SK-N-SH treated with all-trans-retinoic acid at 6 μM for 48 hours (cell line): ENCODE results near the gene RNASEH1.

Experiments
- CSDC2 ChIP-seq: fragments of 250-450 bp; sonication (Bioruptor Pico); IDR thresholded peaks from 2 replicates; pipeline ENCODE4 v1.5.0; 2020; ENCODE audit warnings: mild to moderate bottlenecking, moderate library complexity
- ESRRG ChIP-seq: fragments of 250-450 bp; sonication (Bioruptor Pico); IDR thresholded peaks from 2 replicates; pipeline ENCODE4 v1.6.1; 2021; ENCODE audit warnings: mild to moderate bottlenecking
- GLIS3 ChIP-seq: fragments of 250-450 bp; sonication (Bioruptor Pico); IDR thresholded peaks from 2 replicates; pipeline ENCODE4 v1.5.0; 2020; ENCODE audit warnings: mild to moderate bottlenecking, moderate library complexity
- RARB ChIP-seq: fragments of 250-450 bp; sonication (Bioruptor Pico); IDR thresholded peaks from 2 replicates; pipeline ENCODE4 v1.8.0; 2021; ENCODE audit warnings: mild to moderate bottlenecking, moderate library complexity
- ZFP30 ChIP-seq: fragments of 450-650 bp; formaldehyde crosslinking; IDR thresholded peaks from 2 replicates; pipeline ENCODE4 v1.5.0; 2022; ENCODE audit warnings: mild to moderate bottlenecking, moderate library complexity
- ZNF565 ChIP-seq: fragments of 450-650 bp; formaldehyde crosslinking; conservative IDR thresholded peaks from 2 replicates; pipeline ENCODE4 v1.5.0; 2020; ENCODE audit warnings: low read depth, mild to moderate bottlenecking, moderate library complexity
- ZNF70 ChIP-seq: fragments of 450-650 bp; formaldehyde crosslinking; IDR thresholded peaks from 2 replicates; pipeline ENCODE4 v1.5.0; 2020; ENCODE audit warnings: mild to moderate bottlenecking, moderate library complexity
- ZNF8 ChIP-seq: fragments of 450-650 bp; formaldehyde crosslinking; IDR thresholded peaks from 2 replicates; pipeline ENCODE4 v1.5.0; 2020; ENCODE audit warnings: mild to moderate bottlenecking, moderate library complexity
- TF ChIP-seq, protein P1 (sequence below): fragments of 250-450 bp; sonication (Bioruptor Pico); IDR thresholded peaks from 2 replicates; pipeline ENCODE4 v1.8.0; 2021; ENCODE audit warnings: low read depth, mild to moderate bottlenecking, moderate library complexity, borderline replicate concordance
- TF ChIP-seq, protein P2 (sequence below): fragments of 250-450 bp; sonication (Bioruptor Pico); IDR thresholded peaks from 2 replicates; pipeline ENCODE4 v1.5.1; 2020; ENCODE audit warnings: low read depth, mild to moderate bottlenecking, moderate library complexity
- TF ChIP-seq, protein P3 (sequence below): fragments of 250-450 bp; sonication (Bioruptor Pico); IDR thresholded peaks from 2 replicates; pipeline ENCODE4 v1.5.0; 2020; ENCODE audit warnings: mild to moderate bottlenecking, moderate library complexity
- TF ChIP-seq, protein P4 (sequence below): fragments of 250-450 bp; sonication (Bioruptor Pico); IDR thresholded peaks from 2 replicates; pipeline ENCODE4 v1.8.0; 2020; ENCODE audit warnings: mild to moderate bottlenecking, moderate library complexity, borderline replicate concordance
- TF ChIP-seq, protein P5 (sequence below): fragments of 250-450 bp; sonication (Bioruptor Pico); IDR thresholded peaks from 2 replicates; pipeline ENCODE4 v1.5.1; 2021; ENCODE audit warnings: mild to moderate bottlenecking, moderate library complexity

DNA sequence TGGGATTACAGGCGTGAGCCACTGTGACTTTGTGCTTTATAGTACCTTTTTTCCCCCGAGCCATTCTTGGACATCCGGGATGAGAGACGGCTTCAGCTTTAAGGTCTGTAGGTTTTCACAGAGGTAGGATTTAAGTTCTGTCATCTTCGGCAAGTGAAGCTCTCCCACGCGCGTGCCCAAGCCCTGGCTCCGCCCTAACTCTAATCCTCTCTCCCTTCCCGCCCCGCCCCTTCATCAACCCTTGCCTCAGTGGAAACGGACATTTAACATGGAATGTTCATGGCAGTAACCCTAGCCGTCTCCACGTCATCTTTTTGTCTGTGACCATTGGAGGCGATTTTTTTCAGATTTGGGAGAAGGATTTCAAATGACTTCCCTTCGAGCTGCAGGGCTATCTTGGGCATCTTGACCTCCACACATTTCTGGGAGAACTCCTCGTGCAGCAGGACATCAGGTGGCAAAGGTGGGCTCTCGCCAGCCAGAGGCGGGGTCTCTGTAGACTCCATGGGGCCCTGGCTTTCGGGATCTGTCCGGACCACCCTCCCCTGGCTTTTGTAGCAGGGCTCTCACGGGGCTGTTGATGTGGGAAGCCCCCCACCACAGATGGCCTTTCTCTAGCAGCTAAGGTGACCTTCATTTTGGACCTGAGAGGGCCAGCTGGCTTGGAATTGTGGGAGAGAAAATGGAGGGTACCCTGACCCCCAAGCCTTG, 43.6 kb upstream of the RNASEH1 start:
- TF ChIP-seq ZNF70 (CRISPR knock-in tag) (no peak), CSDC2 (CRISPR knock-in tag) (no peak), ZNF565 (CRISPR knock-in tag) (no peak), GLIS3 (no peak), RARB (CRISPR knock-in tag) (no peak), ESRRG (CRISPR knock-in tag) (no peak), ZFP30 (CRISPR knock-in tag) (no peak), ZNF8 (CRISPR knock-in tag) (no peak)
- TF ChIP-seq, protein P1, sequence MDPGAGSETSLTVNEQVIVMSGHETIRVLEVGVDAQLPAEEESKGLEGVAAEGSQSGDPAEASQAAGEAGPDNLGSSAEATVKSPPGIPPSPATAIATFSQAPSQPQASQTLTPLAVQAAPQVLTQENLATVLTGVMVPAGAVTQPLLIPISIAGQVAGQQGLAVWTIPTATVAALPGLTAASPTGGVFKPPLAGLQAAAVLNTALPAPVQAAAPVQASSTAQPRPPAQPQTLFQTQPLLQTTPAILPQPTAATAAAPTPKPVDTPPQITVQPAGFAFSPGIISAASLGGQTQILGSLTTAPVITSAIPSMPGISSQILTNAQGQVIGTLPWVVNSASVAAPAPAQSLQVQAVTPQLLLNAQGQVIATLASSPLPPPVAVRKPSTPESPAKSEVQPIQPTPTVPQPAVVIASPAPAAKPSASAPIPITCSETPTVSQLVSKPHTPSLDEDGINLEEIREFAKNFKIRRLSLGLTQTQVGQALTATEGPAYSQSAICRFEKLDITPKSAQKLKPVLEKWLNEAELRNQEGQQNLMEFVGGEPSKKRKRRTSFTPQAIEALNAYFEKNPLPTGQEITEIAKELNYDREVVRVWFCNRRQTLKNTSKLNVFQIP (CRISPR knock-in tag) = no peak
- TF ChIP-seq, protein P2, sequence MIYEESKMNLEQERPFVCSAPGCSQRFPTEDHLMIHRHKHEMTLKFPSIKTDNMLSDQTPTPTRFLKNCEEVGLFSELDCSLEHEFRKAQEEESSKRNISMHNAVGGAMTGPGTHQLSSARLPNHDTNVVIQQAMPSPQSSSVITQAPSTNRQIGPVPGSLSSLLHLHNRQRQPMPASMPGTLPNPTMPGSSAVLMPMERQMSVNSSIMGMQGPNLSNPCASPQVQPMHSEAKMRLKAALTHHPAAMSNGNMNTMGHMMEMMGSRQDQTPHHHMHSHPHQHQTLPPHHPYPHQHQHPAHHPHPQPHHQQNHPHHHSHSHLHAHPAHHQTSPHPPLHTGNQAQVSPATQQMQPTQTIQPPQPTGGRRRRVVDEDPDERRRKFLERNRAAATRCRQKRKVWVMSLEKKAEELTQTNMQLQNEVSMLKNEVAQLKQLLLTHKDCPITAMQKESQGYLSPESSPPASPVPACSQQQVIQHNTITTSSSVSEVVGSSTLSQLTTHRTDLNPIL (CRISPR knock-in tag) = no peak
- TF ChIP-seq, protein P3, sequence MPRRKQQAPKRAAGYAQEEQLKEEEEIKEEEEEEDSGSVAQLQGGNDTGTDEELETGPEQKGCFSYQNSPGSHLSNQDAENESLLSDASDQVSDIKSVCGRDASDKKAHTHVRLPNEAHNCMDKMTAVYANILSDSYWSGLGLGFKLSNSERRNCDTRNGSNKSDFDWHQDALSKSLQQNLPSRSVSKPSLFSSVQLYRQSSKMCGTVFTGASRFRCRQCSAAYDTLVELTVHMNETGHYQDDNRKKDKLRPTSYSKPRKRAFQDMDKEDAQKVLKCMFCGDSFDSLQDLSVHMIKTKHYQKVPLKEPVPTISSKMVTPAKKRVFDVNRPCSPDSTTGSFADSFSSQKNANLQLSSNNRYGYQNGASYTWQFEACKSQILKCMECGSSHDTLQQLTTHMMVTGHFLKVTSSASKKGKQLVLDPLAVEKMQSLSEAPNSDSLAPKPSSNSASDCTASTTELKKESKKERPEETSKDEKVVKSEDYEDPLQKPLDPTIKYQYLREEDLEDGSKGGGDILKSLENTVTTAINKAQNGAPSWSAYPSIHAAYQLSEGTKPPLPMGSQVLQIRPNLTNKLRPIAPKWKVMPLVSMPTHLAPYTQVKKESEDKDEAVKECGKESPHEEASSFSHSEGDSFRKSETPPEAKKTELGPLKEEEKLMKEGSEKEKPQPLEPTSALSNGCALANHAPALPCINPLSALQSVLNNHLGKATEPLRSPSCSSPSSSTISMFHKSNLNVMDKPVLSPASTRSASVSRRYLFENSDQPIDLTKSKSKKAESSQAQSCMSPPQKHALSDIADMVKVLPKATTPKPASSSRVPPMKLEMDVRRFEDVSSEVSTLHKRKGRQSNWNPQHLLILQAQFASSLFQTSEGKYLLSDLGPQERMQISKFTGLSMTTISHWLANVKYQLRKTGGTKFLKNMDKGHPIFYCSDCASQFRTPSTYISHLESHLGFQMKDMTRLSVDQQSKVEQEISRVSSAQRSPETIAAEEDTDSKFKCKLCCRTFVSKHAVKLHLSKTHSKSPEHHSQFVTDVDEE (CRISPR knock-in tag) = no peak
- TF ChIP-seq, protein P4, sequence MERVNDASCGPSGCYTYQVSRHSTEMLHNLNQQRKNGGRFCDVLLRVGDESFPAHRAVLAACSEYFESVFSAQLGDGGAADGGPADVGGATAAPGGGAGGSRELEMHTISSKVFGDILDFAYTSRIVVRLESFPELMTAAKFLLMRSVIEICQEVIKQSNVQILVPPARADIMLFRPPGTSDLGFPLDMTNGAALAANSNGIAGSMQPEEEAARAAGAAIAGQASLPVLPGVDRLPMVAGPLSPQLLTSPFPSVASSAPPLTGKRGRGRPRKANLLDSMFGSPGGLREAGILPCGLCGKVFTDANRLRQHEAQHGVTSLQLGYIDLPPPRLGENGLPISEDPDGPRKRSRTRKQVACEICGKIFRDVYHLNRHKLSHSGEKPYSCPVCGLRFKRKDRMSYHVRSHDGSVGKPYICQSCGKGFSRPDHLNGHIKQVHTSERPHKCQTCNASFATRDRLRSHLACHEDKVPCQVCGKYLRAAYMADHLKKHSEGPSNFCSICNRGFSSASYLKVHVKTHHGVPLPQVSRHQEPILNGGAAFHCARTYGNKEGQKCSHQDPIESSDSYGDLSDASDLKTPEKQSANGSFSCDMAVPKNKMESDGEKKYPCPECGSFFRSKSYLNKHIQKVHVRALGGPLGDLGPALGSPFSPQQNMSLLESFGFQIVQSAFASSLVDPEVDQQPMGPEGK (CRISPR knock-in tag) = no peak
- TF ChIP-seq, protein P5, sequence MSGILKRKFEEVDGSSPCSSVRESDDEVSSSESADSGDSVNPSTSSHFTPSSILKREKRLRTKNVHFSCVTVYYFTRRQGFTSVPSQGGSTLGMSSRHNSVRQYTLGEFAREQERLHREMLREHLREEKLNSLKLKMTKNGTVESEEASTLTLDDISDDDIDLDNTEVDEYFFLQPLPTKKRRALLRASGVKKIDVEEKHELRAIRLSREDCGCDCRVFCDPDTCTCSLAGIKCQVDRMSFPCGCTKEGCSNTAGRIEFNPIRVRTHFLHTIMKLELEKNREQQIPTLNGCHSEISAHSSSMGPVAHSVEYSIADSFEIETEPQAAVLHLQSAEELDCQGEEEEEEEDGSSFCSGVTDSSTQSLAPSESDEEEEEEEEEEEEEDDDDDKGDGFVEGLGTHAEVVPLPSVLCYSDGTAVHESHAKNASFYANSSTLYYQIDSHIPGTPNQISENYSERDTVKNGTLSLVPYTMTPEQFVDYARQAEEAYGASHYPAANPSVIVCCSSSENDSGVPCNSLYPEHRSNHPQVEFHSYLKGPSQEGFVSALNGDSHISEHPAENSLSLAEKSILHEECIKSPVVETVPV (CRISPR knock-in tag) = no peak
